Kidney (tissue), 14 donors: ENCODE data around the gene HMG20B. TPM values are rescaled to one million over a fixed set of nuclear protein-coding genes. Genes with fewer than 3 reads are reported as not detected.

ENCODE experiments used
- DNase-seq, 5 donors: peaks; one replicate each; pipeline ENCODE4 v3.0.0-alpha.2; 2013 to 2020
- FAIRE-seq: peaks from 2 replicates; lab custom pipeline; 2012; peaks lifted over from hg19 to GRCh38; lab: Jason Lieb, UNC
- H3K27ac ChIP-seq, 2 donors: one replicate each; pipeline ENCODE4 v1.7.0; 2013; ENCODE audit warnings: low read depth in 2 of 2, low read length in 2 of 2, inconsistent platforms in 1 of 2
- H3K27me3 ChIP-seq: one replicate; pipeline ENCODE4 v1.7.1; 2013; ENCODE audit warnings: low read length, inconsistent platforms; ENCODE audit not compliant: control insufficient read depth, insufficient read depth
- H3K36me3 ChIP-seq, 3 donors: one replicate each; pipeline versions ENCODE4 v1.7.0 to v1.7.1; 2013; ENCODE audit warnings: low read length in 3 of 3, control low read depth in 1 of 3, inconsistent platforms in 1 of 3; ENCODE audit not compliant: insufficient read depth in 3 of 3, control insufficient read depth in 2 of 3
- H3K4me1 ChIP-seq, 3 donors: one replicate each; pipeline versions ENCODE4 v1.7.0 to v1.7.1; 2013; ENCODE audit warnings: low read length in 3 of 3, inconsistent platforms in 1 of 3, low read depth in 1 of 3; ENCODE audit not compliant: control insufficient read depth in 2 of 3, insufficient read depth in 2 of 3
- H3K4me3 ChIP-seq, 3 donors: one replicate each; pipeline versions ENCODE4 v1.7.0 to v1.8.1; 2013; ENCODE audit warnings: low read length in 3 of 3, control low read depth in 1 of 3, inconsistent platforms in 1 of 3
- H3K9ac ChIP-seq, 3 donors: one replicate each; pipeline versions ENCODE4 v1.7.0 to v1.7.1; 2013; ENCODE audit warnings: low read length in 3 of 3, control low read depth in 1 of 3, inconsistent platforms in 1 of 3
- H3K9me3 ChIP-seq, 3 donors: one replicate each; pipeline versions ENCODE4 v1.7.0 to v1.7.1; 2013; ENCODE audit warnings: low read length in 3 of 3, control low read depth in 1 of 3, inconsistent platforms in 1 of 3; ENCODE audit not compliant: control insufficient read depth in 2 of 3, insufficient read depth in 1 of 3
- CTCF ChIP-seq: IDR thresholded peaks from 3 replicates; pipeline ENCODE4 v1.5.1; 2012; ENCODE audit warnings: mild to moderate bottlenecking, moderate library complexity, borderline replicate concordance; ENCODE audit not compliant: insufficient read depth; ENCODE audit errors: extremely low read depth
- intact Hi-C: fragments of 100-400 bp; cut with DNase I; formaldehyde crosslinking; loops from one replicate; pipeline ENCODE4 v1.11.1; 2022
- polyA plus RNA-seq: library from polyadenylated mRNA; stranded (reverse); fragments of 350-450 nt; fragmentation: Illumina TruSeq; extraction: RNeasy Lipid Tissue Mini Kit (QIAGEN cat#74804); gene quantifications from one replicate; pipeline ENCODE4 v1.2.3, GENCODE V29; 2014; ENCODE audit warnings: low read depth, low replicate concordance; ENCODE audit not compliant: insufficient read depth
- total RNA-seq: library from RNA; stranded (reverse); fragmentation: NEBNext Ultra II Directional; extraction: Animal tissue kit (Norgen Biotek cat#: 25700); gene quantifications from one replicate; pipeline ENCODE4 v1.2.1, GENCODE V29; 2021
- donor health status: control.
- donor health status: control.
- donor health status: control.
- donor health status: control.
- donor health status: control.
- donor health status: DM: yes; HTN: yes; CAD: no.
- donor health status: Normal renal cell carcinoma (clear cell type).

Gene HMG20B
- total and polyA plus RNA-seq, 2 donors from 2014 or later: 69.7 to 82.6 TPM

- no peak overlapping the region for H3K27ac ChIP-seq
- no peaks in the 10 kb centered on the region for H3K36me3 ChIP-seq
- H3K27me3 ChIP-seq: no peaks in the 10 kb centered on the region
- FAIRE-seq (no peak), DNase-seq (no peak)
- no peak overlapping the region for H3K4me3 ChIP-seq
- intact Hi-C loops: no loop called here
- no peaks in the 10 kb centered on the region for H3K4me1 ChIP-seq
- no peak for TF ChIP-seq CTCF
- H3K9ac ChIP-seq: no peak overlapping the region
- no peaks in the 10 kb centered on the region for H3K9me3 ChIP-seq
These were observed 16.7 kb downstream of the HMG20B start for GRCh38 chr19:3589439-3589838.

GRCh38 chr19:3589949-3590348, 17.2 kb downstream of the HMG20B start:
- no peak for TF ChIP-seq CTCF

GRCh38 chr19:3590991-3591659, 18.4 kb downstream of the HMG20B start:
- H3K4me1 ChIP-seq: no peaks in the 10 kb centered on the region
- no peak for DNase-seq
- H3K36me3 ChIP-seq: no peaks in the 10 kb centered on the region
- H3K27me3 ChIP-seq: no peaks in the 10 kb centered on the region
- intact Hi-C loops: no loop called here
- no peak for FAIRE-seq
- no peak overlapping the region for H3K27ac ChIP-seq
- no peak for TF ChIP-seq CTCF
- H3K9ac ChIP-seq: no peak overlapping the region
- no peak overlapping the region for H3K4me3 ChIP-seq
- no peaks in the 10 kb centered on the region for H3K9me3 ChIP-seq

More at GRCh38 chr19:3589949-3590348, 17.2 kb downstream of the HMG20B start:
- no peak overlapping the region for H3K9ac ChIP-seq
- no peak overlapping the region for H3K27ac ChIP-seq
- H3K9me3 ChIP-seq: no peaks in the 10 kb centered on the region
- H3K4me1 ChIP-seq: no peaks in the 10 kb centered on the region
- H3K36me3 ChIP-seq: no peaks in the 10 kb centered on the region
- no peak for FAIRE-seq
- no peak for DNase-seq
- no peaks in the 10 kb centered on the region for H3K27me3 ChIP-seq
- intact Hi-C loops: no loop called here
- H3K4me3 ChIP-seq: no peak overlapping the region
